ENCODE results near the gene TAMALIN.

The TAMALIN gene

DNA sequence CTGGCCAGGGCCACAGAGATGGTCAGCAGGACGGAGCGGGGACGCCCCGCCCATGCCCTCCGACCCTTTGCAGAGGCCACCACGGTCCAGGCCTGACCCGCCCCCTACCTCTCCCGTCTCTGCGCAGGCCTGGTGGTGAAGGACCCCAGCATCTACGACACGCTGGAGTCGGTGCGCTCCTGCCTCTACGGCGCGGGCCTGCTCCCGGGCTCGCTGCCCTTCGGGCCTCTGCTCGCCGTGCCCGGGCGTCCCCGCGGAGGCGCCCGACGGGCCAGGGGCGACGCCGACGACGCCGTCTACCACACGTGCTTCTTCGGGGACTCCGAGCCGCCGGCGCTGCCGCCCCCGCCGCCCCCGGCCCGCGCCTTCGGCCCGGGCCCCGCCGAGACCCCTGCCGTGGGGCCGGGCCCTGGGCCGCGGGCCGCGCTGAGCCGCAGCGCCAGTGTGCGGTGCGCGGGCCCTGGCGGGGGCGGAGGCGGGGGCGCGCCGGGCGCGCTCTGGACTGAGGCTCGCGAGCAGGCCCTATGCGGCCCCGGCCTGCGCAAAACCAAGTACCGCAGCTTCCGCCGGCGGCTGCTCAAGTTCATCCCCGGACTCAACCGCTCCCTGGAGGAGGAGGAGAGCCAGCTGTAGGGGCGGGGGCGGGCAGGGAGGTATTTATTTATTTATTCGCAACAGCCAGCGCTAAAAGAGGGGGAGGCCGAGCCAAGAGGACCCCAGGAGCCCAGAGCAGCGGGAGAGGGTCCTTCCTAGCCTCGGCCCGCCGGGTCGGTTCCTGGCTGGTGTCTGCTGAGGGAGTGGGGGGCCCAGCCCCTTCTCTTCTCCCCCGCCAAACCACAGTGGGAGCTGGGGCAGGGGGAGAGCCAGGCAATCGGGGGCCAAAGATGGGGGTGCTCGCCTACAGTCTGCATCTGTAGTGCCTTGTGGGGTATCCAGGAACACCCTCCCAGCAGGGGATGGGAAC is 8.1 kb downstream of the TAMALIN start:
- no peak for DNase-seq

GRCh38 chr12:52015532-52016041 is 8.8 kb downstream of the TAMALIN start:
- DNase-seq: no peak

- DNase-seq: no peak
Measured at GRCh38 chr12:52018433-52019112, 11.8 kb downstream of the TAMALIN start.

DNA sequence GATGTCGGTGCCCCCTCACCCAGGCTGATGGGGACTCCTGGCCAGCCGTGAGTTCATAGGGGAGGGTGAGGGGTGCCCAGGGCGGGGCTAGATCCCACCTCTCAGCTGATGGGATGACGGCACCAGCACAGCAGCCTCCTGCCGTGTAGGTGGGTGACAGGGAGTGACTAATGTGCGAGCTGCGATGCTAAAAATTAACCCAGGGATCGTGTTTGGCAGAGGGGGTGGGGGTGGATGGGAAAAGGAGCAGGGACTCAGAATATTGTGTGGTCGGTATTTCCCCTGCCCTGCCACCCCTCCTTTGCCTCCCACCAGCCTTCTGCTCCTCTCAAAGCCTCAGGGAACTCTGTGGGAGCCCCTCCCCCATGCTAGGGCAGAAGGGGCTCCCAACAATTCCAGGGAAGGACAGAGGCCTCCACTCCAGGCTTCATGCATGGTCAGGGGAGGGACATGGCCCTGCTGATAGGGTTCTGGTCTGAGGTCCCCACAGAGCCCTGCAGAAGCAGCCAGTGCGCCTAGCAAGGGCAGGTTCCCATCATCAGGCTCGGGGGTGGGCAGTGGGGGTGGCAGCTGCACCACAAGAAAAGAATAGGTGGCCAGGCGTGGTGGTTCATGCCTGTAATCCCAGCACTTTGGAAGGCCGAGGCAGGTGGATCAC is 12.5 kb downstream of the TAMALIN start:
- DNase-seq: no peak

DNA sequence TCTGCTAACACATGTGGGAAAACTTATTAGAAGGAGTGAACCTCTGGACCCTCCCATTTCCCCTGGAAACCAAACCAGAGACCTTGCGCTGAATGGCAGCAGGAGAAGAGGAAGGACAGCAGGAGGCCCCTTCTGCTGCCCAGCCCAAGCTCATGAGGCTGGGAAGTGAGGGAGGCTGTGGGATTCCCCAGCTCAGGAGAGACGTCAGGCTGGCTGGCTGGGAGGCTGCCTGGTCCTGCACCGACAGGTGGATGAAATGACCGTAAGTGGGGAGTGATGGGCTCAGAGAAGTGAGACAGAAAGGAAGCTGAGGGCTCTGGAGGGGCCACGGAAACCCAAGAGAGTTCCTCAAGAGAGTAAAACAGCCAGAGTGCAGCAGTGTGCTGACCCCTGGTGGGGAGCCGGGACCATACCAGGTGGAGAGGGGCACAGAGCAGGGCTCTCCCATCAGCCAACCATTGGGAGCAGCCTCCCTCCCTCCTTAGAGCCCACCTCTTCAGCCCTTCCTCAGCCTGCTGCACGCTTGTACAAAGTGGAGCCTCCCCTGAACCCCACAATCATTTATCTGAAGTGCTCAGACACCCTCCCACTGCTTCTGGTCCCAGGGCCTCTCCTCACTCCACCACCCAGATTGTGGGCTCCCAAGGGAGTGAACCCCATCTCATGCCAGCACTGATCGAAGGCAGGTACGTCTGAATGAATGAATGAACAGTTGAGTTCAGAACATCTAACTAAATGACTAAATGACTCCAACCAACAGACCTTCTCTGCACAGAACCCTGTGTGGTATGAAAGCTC is 14.0 kb downstream of the TAMALIN start:
- DNase-seq: peak; percentile 58

GRCh38 chr12:52022841-52023181 is 16.1 kb downstream of the TAMALIN start:
- DNase-seq: no peak

DNA sequence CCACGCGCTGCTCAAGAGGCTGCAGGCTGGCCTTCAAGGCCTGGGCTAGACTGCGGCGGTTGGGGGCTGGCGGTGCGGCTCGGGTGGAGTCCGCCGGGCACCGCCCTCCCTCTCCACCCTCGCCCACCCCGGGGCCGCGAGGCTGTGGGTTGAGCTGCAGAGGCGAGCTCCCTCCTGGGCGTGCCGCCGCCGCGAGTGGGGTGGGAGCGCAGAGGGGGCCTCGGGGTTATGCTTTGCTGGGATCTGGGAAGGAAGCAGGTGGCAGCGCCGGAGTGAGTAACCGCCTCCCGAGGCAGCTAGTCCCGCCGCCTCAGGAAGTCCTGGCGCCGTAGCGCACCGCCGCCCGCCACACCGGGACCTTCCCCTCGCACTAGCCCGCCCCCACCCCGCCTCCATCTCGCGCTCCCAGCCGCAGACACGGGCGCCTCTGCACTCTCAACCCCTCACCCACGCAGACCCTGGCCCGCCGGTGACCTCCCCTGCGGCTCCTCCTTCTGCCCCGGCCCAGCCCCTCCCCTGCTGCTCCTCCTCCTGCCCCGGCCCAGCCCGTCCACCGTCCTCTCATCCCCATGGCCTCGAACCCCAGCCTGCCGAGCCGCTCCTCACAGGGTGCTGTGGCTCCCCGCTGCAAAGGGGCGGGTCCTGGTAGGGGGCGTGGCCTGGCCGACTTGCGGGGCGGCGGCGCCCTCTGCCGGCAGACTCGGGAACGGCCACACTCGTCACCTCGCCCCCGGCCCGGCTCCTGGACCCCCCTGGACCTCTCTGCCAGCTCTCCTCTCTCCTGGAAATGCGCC is 16.6 kb downstream of the TAMALIN start:
- peak; percentile 70 for DNase-seq

- no peak for DNase-seq
Measured at GRCh38 chr12:52023976-52024688, 17.4 kb downstream of the TAMALIN start.

DNA sequence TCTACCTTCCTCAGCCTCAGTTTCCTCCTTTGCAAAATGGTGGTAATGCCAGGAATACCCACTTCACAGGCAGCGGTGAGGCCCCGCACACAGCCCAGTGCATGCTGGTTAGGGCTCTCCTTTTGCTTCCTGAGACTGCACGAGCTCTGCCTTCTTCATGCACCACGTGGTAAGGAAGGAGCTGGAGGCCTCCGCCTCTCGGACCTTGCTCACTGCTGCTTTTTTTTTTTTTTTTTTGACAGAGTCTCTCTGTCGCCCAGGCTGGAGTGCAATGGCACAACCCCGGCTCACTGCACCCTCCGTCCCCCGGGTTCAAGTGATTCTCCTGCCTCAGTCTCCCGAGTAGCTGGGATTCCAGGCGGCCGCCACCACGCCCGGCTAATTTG is 18.1 kb downstream of the TAMALIN start:
- no peak for DNase-seq

GRCh38 chr12:52026263-52026662 is 19.5 kb downstream of the TAMALIN start:
- no peak for DNase-seq

GRCh38 chr12:52027085-52027843 is 20.5 kb downstream of the TAMALIN start:
- no peak for DNase-seq

- peak; percentile 86 for DNase-seq
Measured at GRCh38 chr12:52029685-52030084, 22.9 kb downstream of the TAMALIN start.

GRCh38 chr12:52032446-52032803 is 25.7 kb downstream of the TAMALIN start:
- no peak for DNase-seq

- DNase-seq: peak; percentile 93
Measured at GRCh38 chr12:52032804-52033445, 26.2 kb downstream of the TAMALIN start.

GRCh38 chr12:52033446-52034140 is 26.8 kb downstream of the TAMALIN start:
- DNase-seq: no peak

DNA sequence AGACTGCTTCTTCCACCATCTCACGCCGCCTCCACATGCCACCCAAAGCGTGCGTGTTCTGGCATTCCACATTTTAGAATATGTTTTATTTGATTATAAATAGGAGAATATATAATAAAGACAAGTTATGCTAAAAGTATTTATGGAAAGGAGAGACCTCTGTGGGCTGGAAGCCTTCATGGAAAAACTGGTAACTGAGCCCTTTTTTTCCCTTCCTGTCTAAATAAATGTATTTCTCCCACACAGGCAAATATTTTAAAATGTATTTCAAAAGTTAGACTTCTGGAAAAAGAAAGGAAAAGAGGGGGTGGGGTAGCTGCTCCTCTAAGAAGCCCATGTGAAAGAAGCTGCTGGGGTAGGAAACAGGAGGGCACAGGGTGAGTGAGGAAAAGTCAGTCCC is 28.4 kb downstream of the TAMALIN start:
- no peak for DNase-seq

GRCh38 chr12:52035926-52036325 is 29.2 kb downstream of the TAMALIN start:
- no peak for DNase-seq

- peak; percentile 79 for DNase-seq
Measured at GRCh38 chr12:52036587-52037171, 29.9 kb downstream of the TAMALIN start.

Measured in NCI-H2107 (cell line).